Measurements from ENCODE around the gene WAC. TPM values are rescaled to one million over a fixed set of nuclear protein-coding genes. Genes with fewer than 3 reads are reported as not detected.

The WAC gene
- total RNA-seq, 1 donor from 2014 or later: 62.8 TPM

DNA sequence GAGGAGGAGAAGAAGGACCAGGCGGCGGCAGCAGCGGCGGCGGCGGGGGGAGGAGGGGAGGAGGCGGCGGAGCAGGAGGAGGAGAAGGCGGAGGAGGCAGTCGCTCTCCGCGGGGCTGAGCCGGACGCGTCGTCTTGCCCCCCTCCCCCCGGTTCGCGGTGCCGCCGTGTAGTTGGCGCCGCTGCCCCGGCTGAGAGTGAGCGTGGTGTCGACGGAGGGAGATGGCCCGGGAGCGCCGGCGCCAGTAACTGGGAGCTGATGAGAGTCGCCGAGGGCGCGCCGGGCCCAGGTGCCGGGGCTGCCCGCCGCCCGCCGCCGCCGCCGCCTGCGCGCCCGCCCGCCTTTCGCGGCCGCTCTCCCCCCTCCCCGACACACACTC lies 257 bp downstream of the WAC start:
- ATAC-seq: no peak

DNA sequence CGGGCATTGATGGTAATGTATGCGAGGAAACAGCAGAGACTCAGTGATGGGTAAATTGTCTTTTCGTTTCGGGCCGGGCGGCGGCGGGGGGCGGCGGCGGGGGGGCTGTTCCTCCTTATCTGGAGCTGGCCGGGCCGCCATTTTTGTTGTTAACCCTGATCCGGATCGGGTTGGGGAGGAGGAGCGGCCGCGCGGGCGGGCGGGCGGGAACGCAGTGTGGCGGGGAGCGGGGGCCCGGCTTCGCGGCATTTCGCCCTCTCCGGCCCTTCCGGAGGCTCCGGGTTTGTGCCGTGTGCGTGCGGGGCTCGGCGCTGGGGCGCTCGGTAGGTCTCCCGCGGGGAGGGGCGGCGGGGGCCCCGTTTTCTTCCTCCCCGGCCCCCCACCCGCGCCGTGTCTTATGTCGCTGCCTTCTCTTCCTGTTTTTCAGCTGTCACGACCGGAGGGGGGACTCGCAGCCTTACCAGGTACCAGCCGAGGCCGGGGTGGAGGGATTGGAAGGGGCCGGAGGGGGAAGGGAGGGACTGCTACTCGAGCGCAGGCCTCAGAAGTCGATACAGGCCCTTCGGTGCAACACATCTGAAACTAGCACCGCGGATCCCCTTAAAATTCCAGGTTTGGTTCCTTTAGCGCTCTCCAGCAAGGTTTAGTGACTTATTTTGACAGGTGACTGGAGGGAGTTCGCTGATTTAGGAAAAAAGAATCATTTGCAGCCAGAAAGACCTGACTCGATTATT lies 820 bp downstream of the WAC start:
- ATAC-seq: peak; percentile 12

DNA sequence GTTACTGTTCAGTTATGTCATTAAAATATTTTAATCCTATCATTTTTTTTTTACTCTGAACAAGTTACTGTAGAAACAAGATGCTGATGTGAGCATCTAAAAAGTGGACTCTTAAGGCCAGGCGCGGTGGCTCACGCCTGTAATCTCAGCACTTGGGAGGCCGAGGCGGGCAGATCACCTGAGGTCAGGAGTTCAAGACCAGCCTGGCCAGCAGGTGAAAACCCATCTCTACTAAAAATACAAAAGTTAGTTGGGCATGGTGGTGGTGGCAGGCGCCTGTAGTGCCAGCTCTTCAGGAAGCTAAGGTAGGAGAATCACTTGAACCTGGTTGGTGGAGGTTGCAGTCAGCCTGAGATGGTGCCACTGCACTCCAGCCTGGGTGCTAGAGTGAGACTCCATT lies 2.9 kb downstream of the WAC start:
- ATAC-seq: no peak

DNA sequence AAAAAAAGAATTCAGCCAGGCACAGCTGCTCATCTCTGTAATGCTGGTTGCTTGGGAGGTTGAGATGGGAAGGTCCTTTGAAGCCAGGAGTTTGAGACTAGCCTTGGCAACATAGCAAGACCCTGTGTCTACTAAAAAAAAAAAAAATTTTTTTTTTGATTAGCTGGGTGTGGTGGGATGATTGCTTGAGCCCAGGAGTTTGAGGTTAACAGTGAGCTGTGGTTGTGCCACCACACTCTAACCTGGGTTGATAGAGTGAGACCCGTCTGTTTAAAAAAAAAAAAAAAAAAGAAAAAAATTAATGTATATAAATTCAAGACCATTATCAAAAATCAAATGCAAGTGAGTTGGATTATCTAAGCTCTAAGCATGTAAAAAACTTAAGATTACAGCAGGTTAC lies 5.7 kb downstream of the WAC start:
- ATAC-seq: no peak

DNA sequence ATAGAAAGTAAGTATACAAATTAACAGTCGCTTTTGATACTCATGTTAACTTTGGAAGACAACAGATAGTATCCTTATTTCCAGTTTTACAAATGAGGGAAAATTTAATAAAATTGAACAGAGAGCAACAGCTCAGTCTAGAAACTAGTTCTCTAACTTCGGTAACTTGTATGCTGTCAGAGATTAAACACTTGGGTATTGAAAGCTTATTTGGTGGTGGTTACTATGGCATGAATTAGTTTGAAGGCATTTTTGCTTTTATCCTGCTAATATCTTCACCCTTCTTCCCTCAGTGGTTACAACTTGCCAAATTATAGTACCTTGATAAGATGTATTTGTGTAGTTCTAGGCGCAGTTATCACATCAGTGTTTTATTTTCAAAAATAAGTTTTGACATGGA lies 7.2 kb downstream of the WAC start:
- no peak for ATAC-seq

DNA sequence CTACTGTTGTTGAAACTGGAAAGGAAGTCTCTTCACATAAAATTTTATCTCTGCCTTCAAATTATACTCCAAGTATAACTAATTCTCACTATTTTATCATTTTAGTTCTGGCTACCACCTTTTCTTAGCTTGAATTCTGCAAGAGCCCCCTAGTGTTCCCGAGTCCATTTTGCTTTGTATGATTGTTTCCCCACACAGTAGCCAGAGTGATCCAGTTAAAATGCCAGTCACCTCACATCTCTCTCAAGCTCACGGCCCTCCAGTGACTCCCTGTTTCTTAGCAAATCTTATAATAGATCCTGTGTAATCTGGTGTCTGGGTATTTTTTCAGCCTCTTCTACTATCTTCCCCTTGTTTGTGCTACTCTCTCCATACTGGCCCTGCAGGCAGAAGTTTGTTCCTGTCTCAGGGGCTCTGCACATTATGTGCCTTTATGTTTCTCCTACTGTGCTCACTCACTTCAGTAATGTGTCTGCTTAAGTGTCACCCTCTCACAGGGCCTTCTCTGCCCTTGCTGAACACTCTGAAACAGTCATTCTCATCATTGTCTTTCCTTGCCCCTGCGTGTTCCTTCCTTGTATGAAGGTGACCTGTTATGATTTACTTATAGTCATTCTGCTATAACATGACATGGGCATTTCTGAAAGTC lies 8.9 kb downstream of the WAC start:
- ATAC-seq: no peak

DNA sequence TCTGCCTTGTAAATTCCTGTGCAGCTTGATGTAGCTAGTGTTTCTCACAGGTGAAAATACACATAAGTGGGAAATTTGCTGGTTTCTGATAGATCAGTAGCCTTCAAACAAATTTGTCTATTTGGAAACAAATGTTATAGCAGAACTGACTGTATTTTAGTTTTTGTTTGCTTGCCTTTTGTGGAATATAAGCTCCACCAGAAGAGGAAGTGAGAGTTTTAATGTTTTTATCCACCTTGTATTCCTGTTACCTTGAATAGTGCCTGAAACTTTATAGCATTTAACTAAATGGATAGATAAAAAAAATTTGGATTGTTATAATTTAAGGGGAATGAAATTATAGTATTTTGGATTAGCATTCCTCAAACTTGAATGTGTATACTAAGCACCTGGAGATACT lies 9.8 kb downstream of the WAC start:
- ATAC-seq: no peak

DNA sequence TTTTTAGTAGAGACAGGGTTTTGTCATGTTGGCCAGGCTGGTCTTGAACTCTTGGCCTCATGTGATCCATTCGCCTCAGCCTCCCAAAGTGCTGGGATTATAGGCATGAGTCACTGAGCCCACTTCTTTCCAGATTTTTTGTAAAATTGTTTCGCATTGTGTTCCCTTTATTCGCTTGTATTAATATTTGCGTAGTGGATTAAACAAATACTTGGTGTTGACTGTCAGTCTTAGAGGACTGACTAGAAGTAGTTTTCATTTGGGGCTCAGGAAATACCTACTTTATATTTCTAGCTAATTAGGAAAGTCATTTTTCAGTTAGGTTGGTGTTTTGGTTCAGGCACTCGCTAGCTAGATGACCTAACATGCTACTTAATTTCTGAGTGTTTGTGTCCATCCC lies 11.1 kb downstream of the WAC start:
- no peak for ATAC-seq

DNA sequence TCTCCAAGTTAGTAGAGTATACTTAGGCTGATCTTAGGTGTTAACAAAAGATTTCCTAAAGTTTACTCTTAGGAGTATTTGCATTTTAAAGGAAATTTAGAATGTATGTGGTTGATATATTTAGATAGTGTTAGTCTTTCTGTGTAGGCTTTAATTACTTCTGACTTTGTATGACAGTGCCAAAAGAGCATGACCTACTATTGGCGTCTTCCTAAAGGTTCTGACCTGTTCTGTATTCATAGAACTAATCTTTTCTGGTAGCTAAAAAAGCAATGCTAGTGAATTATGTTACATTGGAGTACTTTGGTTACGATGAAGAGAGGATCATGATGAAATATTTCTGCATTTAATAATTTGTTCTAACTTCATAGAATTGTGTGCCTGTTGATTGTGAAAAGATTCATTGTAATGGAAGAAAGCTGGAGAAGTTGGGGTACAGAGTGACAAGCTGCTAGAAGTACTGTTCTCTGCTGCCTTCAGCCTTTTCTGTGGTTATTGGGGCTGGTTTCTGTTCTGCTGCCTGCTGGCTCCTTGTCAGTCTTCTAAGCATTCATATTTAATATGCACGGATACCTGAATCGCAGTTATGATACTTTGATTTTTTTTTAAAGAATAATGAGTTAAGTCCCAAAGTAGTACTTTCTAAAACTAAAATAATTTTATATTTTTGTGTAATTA lies 13.2 kb downstream of the WAC start:
- no peak for ATAC-seq

DNA sequence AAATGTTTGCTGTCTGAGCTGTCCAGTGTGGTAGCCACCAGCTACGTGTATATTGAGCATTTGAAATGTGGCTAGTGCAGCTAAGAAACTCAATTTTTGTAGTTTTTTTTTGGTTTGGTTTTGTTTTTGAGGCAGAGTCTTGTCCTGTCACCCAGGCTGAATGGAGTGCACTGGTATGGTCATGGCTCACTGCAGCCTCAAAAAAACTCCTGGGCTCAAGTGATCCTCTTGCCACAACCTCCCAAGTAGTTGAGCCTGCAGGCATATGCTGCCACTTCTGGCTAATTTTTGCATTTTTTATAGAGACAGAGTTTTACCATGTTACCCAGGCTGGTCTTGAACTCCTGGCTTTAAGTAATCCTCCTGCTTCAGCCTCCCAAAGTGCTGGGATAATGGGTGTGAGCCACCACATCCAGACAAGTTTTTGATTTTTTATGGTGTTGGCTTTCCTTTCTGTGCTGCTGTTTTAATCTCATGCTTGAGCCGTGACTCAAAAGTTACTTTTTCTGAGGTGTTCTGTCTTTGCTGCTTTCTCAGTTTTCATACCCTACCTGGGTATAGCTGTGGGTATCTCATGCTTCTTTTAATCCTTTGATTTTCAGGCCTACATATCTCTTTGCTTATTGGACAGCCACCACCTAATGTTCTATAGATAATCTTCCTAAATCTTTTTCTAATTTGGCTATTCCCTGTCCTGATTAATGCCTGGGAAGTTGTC lies 16.0 kb downstream of the WAC start:
- ATAC-seq: no peak

DNA sequence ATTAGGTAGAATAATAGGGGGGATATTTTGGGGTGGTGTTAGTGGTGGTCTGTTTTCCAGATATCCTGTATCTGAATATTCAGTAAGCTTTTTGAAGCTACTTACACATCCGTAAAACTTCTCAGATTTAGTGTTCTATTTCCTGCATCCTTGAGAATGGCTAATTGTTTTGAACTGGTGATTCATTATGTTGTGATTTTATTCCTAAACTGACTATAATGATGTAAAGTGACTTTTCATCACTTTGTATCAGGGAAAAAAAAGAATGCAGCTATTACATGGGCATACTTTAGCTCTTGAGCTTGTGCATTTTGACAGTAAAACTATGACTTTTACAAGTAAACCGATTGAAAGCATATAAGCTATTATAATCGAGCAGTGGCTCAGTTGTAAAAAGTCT lies 18.2 kb downstream of the WAC start:
- no peak for ATAC-seq

DNA sequence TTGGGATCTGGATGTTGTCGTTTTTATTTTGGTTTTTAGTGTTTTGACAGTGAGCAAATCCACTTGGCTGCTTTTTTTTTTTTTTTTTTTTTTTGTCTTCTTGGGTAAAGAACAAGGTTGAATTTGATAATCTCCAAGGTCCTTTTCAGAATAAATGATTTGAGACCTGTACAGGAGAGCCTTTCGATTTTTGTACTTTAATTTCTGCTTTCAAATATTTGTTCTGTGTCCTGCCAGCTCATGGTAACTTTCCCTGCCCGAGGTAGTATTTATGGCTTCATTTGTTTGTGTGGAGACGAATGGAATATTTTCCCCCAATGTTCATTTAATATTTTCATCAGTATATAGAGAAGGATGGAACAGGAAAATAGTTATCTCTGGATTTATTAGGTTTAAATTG lies 19.9 kb downstream of the WAC start:
- ATAC-seq: no peak

DNA sequence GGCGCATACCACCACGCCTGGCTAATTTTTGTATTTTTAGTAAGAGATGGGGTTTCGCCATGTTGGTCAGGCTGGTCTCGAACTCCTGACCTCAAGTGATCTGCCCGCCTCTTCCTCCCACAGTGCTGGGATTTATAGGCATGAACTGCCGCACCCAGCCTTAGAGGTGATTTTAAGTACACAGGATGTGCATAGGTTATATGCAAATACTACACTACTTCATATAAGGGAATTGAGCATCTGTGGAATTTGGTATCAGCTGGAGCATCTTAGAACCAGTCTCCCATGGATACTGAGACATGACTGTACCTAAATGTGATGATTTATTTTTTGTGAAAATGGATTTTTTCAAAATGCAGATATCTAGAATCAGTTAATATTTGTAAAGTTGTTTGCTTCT lies 21.1 kb downstream of the WAC start:
- no peak for ATAC-seq

DNA sequence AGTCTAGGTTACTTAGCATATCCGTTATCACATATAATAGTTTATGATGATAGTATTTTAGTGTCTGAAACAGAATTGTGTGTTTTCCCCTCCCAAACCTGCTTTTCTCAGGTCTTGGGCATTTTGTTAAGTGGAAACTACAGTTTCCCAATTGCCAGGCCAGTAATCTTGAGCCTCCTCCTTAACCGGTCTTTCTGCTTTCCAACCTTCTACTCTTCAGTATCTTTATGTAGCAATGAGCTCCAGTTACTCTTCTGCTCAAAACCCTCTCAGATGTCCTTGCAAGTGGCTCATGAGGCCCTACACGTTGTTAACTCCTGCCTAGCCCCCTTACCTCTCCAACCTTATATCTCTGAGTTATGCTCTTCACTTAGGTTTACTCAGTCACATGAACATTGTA lies 22.0 kb downstream of the WAC start:
- peak; percentile 58 for ATAC-seq

DNA sequence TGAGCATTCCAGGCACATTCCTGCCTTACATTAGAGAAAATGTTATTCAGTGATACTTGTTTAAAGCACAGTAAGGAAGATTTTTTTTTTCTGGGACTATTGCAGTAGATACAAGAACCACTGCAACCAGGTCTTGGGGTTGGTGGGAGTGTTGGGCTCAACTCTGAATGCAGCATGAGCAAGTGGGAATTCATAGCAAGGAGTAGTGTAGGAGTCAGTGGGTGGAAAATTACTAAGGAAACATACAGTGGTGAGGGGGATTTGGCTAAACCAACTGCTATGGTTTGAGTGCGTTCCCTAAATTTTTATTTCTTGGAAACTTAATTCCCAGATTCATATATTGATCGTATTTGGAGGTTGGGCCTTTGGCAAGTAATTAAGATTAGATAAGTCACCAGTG lies 22.4 kb downstream of the WAC start:
- no peak for ATAC-seq

DNA sequence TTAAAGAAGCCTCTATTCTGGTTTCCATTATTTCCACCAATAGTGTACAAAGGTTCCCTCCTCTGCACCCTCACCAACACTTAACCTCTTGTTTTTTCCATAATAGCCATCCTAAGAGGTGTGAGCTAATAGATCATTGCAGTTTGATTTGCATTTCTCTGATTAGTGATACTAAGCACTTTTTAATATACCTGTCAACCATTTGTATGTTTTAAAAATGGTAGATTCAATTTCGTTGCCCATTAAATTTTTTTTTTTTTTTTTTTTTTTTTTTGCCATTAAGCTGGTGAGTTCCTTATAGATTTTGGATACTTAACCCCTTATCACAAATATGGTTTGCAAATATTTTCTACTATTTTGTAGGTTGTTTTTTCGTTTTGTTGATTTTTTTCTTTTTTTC lies 23.2 kb downstream of the WAC start:
- ATAC-seq: no peak

DNA sequence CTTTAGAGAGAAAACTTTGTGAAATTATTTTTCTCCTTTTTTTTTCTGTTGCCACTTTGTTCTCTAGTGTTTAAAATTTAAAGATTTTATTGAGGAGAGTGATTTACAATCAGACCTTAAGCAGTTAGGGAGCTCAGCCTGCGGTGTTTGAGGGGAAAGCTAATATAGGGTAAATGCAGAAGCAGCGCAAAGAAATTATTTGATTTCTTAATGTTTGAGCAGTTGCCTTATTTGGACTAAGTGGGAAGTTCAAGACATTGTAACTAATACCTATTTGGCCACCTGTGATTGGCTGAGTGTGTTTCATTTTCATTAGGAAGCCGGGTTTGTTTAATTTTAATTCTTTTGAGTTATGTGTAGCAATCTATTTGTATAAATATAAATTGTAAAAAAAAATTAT lies 25.3 kb downstream of the WAC start:
- ATAC-seq: no peak

DNA sequence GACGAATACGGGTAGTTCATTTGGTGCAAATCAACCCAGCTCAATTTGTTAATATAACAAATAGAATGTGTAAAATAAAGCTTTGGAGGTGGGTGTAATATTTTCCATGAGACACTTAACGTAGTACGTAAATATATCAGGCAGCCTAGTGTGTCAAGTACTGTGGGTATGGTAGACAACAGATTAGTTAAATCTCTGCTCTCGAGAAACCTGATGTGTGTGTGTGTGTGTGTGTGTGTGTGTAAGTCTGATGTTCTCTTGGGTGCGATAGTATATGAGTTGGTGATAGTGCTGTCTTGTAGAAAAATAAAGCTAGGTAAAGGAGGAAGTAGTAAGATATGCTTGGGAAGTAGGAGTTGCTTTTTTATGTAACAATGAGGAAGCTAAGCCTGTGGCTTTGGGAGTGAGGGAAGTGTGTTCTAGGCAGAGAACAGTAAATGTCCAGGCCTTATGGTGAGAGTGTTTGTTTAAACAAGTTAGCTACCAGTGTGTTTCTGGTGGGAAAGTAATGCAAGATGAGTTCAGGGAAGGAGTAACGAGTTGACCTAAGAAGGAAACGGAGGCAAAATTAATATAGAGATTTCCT lies 26.1 kb downstream of the WAC start:
- ATAC-seq: no peak

DNA sequence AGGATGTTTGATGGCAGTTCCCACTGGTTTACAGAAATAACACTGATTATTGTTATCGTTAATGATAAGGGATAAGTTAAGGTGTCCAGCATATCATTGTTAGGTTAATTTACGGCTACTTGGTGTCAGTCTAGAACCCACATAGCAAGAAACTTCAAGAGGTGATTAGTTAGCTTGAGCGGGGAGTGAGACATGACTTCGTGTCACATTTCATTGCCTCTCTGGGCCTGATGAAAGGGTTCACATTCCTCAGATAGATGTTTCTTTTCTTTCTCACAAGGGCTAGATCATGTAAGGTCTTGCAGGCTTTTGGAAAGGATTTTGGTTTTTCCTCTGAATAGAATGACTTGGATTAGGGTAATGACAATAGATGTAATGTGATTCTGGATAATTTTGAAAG lies 26.7 kb downstream of the WAC start:
- peak; percentile 76 for ATAC-seq

DNA sequence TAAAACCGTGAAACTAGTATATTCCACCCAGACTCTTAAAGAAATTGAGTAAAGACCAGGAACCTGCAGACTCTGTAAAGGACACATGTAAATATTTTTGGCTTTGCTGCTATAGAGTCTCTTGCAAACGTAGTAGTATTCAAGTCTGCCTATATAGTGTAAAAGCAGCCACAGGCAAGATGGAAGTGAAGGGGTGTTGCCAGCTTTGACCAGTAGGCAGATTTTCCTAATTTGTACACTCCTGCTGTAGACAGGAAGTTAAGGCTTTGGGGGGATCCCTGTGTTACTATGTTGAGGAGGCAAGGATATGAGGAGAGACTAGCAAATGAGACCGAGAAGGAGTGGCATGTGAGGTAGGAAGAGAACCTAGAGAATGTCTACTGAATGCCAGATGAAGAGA lies 27.7 kb downstream of the WAC start:
- no peak for ATAC-seq

DNA sequence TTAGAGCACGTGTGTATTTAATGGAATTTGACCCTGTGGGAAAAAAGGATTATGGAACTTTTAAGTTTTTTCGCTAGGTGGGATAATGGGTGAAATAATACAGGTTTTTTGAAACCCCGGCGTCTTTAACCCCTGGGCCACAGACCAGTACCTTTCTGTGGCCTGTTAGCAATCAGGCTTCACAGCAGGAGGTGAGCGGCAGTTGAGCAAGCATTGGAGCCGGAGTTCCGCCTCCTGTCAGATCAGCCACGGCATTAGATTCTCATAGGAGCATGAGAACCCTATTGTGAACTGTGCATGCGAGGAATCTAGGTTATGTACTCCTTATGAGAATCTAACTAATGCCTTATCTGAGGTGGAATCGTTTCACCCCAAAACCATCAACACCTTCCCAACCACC lies 28.6 kb downstream of the WAC start:
- ATAC-seq: no peak

DNA sequence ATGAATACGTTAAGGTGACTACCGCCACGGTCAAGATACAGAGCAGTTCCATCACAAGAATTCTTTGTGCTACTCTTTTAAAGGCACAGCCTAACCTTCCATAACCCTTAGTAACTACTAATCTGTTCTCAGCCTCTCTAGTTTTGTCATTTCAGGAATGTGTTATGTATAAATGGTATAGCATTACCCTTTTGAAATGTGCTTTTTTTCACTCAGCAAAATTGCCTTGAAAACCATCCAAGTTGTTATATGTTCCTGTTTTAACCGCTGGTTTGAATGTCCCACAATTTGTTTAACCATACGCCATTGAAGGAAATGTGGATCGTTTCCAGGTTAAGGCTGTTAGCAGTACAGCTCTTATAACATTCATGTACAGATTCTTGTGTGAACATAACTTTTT lies 32.0 kb downstream of the WAC start:
- no peak for ATAC-seq

DNA sequence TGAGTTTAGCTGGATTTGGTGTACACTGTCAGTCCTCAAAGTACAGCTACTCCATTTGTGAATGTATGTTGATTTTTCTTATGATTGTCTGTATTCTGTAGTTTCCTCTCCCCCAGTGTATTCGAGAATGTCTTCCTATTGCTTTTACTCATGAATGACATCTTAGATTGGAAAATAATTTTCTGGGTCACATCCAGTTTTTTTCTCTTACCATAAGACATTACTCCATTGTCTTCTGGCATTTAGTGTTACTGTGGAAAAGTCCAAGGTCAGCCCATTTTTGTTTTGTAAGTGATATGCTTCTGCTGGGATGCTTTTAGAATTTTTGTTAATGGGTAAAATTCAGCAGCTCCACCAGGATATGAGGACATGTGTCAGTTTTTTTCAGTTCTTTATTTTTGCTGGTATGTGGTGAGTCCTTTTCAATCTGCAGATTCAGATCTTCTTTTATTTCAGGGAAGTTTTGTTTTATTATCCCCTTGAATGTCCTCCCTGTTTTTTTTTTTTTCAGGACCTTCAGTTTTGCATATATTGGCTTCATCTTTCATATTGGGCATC lies 33.6 kb downstream of the WAC start:
- ATAC-seq: no peak
